BJ (cell line): ENCODE data around the gene HMCN2. TPM values are rescaled to one million over a fixed set of nuclear protein-coding genes. Genes with fewer than 3 reads are reported as not detected.

Experiments
- CTCF ChIA-PET: fragments of 350-600 bp; formaldehyde crosslinking; extraction: SDS; loops from one replicate; lab custom pipeline; 2021; ENCODE audit warnings: antibody characterized with exemption, inconsistent platforms; lab: Yijun Ruan, JAX
- POLR2A ChIA-PET: fragments of 300-600 bp; sonication (Branson Sonifier 250); formaldehyde crosslinking; extraction: SDS; loops from one replicate; lab custom pipeline; 2021; ENCODE audit warnings: antibody characterized with exemption; lab: Charles Lee
- DNase-seq: peaks from one replicate; pipeline ENCODE4 v3.0.0-alpha.2; 2011; ENCODE audit warnings: low read depth
- H3K27me3 ChIP-seq: 2 replicates; pipeline ENCODE4 v1.6.0; 2011; ENCODE audit warnings: low read length; ENCODE audit not compliant: control insufficient read depth, insufficient read depth
- H3K36me3 ChIP-seq: 2 replicates; pipeline ENCODE4 v1.5.1; 2011; ENCODE audit warnings: low read length; ENCODE audit not compliant: control insufficient read depth, insufficient read depth
- H3K4me3 ChIP-seq: 2 replicates; pipeline ENCODE4 v1.5.1; 2011; ENCODE audit warnings: low read depth, mild to moderate bottlenecking, control low read depth, low read length
- CTCF ChIP-seq: IDR thresholded peaks from 2 replicates; pipeline ENCODE4 v1.5.1; 2011; ENCODE audit warnings: low read depth, mild to moderate bottlenecking, control low read depth, inconsistent platforms, low read length, moderate library complexity; ENCODE audit not compliant: insufficient read depth
- polyA minus RNA-seq: library from RNA; depleted of rRNA, polyadenylated mRNA; stranded (reverse); fragments of >200 nt; gene quantifications from 2 replicates; pipeline ENCODE4 v1.2.3, GENCODE V29; 2011; rRNA and poly(A)+ RNA removed
- polyA plus RNA-seq: library from polyadenylated mRNA; depleted of rRNA; stranded (reverse); fragments of >200 nt; gene quantifications from 2 replicates; pipeline ENCODE4 v1.2.3, GENCODE V29; 2011; rRNA removed

Gene HMCN2
- polyA plus RNA-seq: not detected in 2 replicates
- under 0.01 TPM in 1 of 2 replicates, not detected in the other for polyA minus RNA-seq

- H3K27me3 ChIP-seq: peaks cover 59% of the 10 kb centered on the region
- no peak for DNase-seq
- ChIA-PET CTCF (no interaction called here), POLR2A (no interaction called here)
- no peaks in the 10 kb centered on the region for H3K36me3 ChIP-seq
- no peak for TF ChIP-seq CTCF
- H3K4me3 ChIP-seq: no peak within 1 kb of the TSS
Observed at GRCh38 chr9:130265431-130266235, at the start of gene HMCN2. Gene HMCN2 (plus strand): TSS chr9:130265760. CDS start chr9:130265879, 119 bp downstream.

- POLR2A ChIA-PET: no interaction called here
- no peak for TF ChIP-seq CTCF
- H3K27me3 ChIP-seq: no peaks in the 10 kb centered on the region
- DNase-seq: no peak
- H3K36me3 ChIP-seq: peaks cover 6% of the 10 kb centered on the region
- H3K4me3 ChIP-seq: no peak overlapping the region
- CTCF ChIA-PET: no interaction called here
Observed at GRCh38 chr9:130217838-130218237, 47.7 kb upstream of the HMCN2 start.

GRCh38 chr9:130219661-130220096 is 45.9 kb upstream of the HMCN2 start:
- POLR2A ChIA-PET: no interaction called here
- H3K27me3 ChIP-seq: no peaks in the 10 kb centered on the region
- CTCF ChIA-PET: interaction anchor here (1.2 to 1.8 kb wide), 5 partner anchors 10 to 113 kb away, joined by 3 to 5 read pairs (median 3); no protein-coding TSS in a partner anchor
- TF ChIP-seq CTCF: no peak
- no peak for DNase-seq
- peaks cover 6% of the 10 kb centered on the region for H3K36me3 ChIP-seq
- H3K4me3 ChIP-seq: no peak overlapping the region

- Histone ChIP-seq H3K27me3 (no peaks in the 10 kb centered on the region), H3K4me3 (no peak overlapping the region), H3K36me3 (peaks cover 8% of the 10 kb centered on the region)
- ChIA-PET CTCF (interaction anchor here (0.6 to 1.8 kb wide), 12 partner anchors 11 to 132 kb away, joined by 3 to 9 read pairs (median 3); no protein-coding TSS in a partner anchor), POLR2A (no interaction called here)
- DNase-seq: no peak
- TF ChIP-seq CTCF: peak; percentile 58
Observed at GRCh38 chr9:130220352-130220751, 45.2 kb upstream of the HMCN2 start.

- Histone ChIP-seq H3K27me3 (no peaks in the 10 kb centered on the region), H3K4me3 (no peak overlapping the region), H3K36me3 (peaks cover 20% of the 10 kb centered on the region)
- ChIA-PET CTCF (no interaction called here), POLR2A (no interaction called here)
- no peak for DNase-seq
- TF ChIP-seq CTCF: no peak
Observed at GRCh38 chr9:130222833-130223232, 42.7 kb upstream of the HMCN2 start.
